HG02870 (cell line): ENCODE data around the gene FBH1.
"Not testable (repeated sequence)": the region's sequence is repeated elsewhere in the genome, so short reads cannot be mapped to it uniquely, and the experiment has no call there.

Source experiments
- ATAC-seq: cut with Tn5 transposase; IDR thresholded peaks from one replicate; pipeline ENCODE4 v1.9.1; 2021; ENCODE audit warnings: mild to moderate bottlenecking, moderate library complexity; ENCODE audit not compliant: unreplicated experiment

FBH1 gene

DNA sequence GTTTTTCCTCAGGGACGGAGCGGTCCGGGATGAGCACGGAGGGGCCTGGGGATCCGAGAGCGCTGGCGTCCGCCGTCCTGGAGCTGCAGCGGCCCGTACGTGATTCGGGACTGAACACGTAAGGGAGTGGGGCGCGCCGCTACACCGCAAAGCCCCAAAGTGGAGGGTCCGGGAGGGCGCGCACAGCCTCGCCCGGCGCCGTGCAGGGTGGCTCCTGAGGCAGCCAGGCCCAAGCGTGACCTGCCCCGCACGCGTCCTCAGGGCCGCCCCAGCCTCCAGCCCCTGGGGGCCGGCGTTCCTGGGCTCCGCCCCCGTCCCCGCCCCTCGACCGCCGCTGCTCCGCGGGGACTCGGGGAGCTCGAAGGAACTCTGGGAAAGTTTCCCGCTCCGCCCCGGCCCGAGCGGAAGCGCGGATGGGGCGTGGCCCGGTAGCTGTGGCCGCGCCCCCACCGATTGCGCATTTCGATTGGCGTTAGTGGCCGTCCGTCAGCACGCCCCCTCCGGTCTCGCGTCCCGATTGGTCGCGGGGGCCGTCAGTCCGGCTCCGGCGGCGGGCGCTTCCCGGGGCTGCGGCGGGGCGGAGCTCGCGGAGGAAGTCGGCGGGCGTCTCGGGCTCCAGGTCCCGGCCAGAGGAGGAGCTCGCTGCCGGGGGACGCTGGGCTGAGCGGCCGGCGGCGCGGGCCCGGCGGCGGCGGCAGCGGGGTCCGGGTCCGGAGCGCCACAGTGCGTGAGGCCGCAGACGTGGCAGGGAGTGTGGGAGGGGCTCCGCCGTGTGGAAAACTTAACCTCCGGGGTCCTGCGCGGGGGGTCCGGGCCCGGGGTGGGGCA is at the start of gene FBH1, which contains the start of gene ANKRD16:
Gene FBH1, plus strand, starts transcription at position 620 of the 828 bp plus-strand sequence. Its CDS starts 103 bp downstream, at position 723.
Gene ANKRD16, minus strand, starts transcription at position 270 of the 828 bp plus-strand sequence. CDS start 539 bp downstream, outside the sequence.
- peak; percentile 84 for ATAC-seq

DNA sequence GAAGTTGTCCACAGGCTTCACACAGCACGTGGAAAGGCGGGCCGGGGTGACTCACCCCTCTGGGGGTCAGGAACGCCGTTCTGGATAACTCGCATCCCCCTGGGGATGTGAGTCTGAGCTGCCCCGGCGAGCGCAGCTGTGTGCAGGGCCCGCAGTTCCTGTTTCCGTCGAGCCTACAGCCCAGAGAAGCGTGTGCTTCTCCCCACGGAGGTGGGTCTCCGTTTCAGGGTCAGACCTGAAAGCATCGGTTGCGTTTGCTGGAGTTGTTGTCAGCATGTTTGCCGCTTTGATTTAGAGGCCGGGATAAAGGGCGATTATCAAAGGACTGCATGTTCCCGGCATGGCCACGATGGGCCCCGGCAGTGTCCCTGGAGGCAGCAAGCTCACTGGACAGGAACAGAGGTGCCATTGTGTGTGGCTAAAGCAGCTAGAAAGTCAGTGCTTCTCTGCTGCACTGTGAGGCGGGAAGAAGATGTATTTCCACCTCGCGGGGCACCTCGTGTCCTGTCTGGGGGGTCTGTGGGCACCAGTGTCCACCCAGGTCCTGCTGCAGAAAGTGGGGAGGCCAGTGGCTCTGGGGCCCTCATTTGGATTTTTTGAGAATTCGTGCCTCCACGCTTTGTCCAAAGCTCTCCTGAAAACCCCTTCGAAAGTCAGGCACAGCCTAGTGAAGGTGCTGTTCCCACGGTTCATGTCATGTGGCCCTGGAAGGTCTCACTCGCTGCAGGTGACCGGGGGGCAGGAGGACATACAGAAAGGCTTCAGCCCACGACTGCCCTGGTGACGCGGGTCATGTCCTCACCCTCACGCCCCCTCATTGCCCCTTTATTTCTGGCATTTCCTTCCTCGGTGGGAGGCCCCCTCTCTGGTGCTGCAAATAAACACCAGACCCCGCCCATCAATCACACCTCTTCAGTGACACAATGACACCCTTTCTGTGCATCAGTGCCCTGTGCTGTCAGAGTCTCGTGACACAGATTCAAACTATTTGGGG is 49.4 kb upstream of the FBH1 start:
- ATAC-seq, result peak; percentile 58

DNA sequence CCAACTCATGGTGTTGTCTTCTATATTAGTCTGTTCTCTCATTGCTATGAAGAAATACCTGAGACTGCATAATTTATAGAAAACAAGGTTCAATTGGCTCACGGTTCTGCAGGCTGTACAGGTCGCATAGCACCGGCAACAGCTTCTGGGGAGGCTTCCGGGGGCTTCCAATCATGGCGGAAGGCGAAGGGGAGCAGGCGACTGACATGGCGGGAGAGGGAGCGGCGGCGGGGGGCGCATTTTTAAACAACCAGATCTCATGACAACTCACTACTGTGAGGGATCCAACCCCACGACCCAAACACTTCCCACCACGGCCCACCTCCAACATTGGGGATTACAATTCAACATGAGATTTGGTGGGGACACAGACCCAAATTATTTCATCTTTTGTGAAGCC is 48.1 kb upstream of the FBH1 start:
- ATAC-seq, result no peak

- peak; percentile 30 for ATAC-seq
These were observed 46.2 kb upstream of the FBH1 start for GRCh38 chr10:5843686-5844344.

DNA sequence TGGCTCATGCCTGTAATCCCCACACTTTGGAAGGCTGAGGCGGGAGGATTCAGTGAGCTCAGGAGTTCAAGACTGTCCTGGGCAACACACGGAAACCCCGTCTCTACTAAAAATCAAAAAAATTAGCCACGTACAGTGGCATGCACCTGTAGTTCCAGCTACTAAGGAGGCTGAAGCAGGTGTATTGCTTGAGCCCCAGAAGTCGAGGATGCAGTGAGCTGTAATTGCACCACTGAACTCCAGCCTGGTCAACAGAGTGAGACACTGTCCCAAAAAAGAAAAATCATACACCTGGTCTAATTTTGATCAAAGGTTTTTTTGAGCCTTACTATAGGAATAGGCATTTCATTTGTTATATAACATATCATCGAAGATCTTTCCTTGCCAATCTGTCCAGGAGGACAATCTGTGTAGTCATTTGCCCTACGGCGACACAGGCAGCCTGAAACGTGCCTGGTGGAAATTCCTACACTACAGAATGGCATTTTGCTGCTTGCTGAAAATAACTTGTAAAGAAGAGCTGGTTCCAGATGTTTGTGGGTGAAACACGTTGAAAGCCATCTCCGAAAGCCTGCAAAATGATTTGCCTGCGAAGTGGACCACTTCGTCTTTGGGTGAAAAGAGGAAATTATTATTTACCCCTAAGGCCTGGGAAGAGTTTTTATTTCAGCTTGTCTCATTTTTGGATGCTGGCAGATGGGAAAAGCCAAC is 45.5 kb upstream of the FBH1 start:
- ATAC-seq, result no peak

DNA sequence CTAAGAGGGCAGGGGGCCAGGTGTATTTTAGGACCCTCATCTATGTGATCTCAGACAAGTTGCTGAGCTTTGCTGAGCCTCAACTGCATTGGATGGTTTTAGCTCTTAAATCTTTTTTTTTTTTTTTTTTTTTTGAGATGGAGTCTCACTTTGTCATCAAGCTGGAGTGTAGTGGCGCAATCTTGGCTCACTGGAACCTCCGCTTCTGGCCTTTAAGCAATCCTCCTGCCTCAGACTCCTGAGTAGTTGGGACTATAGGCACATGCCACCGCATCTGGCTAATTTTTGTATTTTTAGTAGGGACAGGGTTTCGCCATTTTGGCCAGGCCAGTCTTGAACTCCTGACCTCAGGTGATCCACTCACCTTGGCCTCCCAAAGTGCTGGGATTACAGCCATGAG is 43.4 kb upstream of the FBH1 start:
- not testable (repeated sequence) for ATAC-seq

- ATAC-seq, result no peak
These were observed 35.9 kb upstream of the FBH1 start for GRCh38 chr10:5854131-5854475.

- ATAC-seq, result no peak
These were observed 33.9 kb upstream of the FBH1 start for GRCh38 chr10:5855979-5856700.

- no peak for ATAC-seq
These were observed 33.4 kb upstream of the FBH1 start for GRCh38 chr10:5856701-5857004.

GRCh38 chr10:5858811-5859210 is 31.2 kb upstream of the FBH1 start:
- ATAC-seq, result no peak

DNA sequence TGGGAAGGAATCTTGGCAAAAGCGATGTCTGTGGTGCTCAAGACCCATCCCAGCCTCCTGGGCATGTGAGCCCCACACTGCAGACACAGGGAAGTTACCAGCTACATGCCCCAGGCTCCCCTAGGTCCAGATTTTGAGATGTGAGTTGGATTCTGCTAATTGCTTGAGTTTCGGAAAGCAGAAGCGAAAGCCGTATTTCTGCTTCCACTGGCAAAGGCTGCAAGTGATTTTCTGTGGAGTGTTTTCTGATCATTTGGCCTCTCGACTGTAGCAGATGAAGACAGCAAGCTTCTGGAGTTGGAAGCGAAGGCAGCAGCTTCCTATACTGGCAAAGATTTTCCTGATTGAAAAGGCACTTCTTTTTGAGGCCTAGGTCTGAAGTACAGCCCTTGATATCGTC is 30.0 kb upstream of the FBH1 start:
- ATAC-seq, result no peak

DNA sequence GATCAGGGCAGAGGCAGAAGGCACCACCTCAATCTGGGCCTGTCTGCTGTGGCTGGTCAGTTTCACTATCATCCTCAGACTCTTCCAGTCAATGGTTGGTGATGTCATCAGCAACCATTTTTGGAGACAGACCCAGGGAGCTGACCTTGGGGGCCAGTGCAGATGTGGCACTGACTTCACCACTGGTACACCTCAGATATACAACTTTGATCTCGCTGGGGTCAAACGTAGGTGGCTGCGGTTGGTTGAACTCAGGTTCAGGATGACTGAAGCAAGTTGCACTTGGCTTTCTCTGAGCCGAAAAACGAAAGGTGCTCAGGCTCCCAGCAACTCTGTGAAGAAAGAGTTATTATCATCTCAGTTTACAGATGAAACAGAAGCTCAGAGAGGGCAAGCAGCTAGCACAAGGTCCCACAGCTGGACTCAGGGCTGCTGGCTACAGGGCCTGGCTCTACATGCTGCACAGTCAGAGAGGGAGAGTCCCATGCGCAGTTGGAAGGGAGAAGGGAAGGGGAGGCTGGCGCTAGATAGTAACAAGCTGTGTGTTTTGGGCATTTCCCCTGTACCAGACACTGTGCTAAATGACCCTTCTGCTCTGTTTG is 27.6 kb upstream of the FBH1 start:
- peak; percentile 95 for ATAC-seq

DNA sequence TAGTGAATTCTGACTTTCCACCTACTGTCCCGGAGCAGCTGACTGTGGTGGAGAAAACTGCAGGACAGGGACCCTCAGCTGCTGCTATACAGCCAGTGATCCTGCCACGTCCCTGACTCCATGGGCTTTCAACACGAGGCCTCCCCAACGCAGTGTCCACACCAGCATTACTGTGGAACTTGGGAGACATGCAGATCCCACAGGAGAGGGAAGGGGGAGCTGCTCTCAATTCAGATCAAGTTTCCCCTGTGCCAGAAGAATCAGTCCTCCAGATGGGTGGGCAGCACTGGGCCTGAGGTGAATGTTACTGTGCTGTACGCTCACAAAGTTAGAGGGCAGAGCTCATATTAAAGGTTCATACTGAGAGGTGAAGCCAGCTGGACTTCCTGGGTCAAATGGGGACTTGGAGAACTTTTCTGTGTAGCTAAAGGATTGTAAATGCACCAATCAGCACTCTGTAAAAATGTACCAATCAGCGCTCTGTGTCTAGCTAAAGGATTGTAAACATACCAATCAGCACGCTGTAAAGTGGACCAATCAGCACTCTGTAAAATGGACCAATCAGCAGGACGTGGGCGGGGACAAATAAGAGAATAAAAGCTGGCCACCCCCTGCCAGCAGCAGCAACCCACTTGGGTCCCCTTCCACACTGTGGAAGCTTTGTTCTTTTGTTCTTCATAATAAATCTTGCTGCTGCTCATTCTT is 26.9 kb upstream of the FBH1 start:
- not testable (repeated sequence) for ATAC-seq

DNA sequence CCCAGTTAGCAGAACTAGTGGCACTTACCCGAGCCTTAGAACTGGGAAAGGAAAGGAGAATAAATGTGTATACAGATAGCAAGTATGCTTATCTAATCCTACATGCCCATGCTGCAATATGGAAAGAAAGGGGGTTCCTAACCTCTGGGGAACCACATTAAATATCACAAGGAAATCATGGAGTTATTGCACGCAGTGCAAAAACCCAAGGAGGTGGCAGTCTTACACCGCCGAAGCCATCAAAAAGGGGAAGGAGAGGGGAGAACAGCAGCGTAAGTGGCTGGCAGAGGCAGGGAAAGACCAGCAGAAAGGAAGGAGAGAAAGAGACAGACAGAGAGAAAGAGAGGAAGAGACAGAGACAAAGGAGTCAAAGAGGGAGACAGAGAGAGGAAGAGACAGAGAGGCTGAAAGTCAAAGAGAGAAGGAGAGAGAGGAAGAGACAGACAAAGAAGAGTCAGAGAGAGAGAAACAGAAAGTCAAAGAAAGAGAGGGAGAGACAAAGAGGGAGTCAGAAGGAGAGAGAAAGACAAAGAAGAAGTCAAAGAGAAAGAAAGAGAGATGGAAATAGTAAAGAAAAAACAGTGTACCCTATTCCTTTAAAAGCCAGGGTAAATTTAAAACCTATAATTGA is 23.5 kb upstream of the FBH1 start:
- ATAC-seq, result not testable (repeated sequence)

DNA sequence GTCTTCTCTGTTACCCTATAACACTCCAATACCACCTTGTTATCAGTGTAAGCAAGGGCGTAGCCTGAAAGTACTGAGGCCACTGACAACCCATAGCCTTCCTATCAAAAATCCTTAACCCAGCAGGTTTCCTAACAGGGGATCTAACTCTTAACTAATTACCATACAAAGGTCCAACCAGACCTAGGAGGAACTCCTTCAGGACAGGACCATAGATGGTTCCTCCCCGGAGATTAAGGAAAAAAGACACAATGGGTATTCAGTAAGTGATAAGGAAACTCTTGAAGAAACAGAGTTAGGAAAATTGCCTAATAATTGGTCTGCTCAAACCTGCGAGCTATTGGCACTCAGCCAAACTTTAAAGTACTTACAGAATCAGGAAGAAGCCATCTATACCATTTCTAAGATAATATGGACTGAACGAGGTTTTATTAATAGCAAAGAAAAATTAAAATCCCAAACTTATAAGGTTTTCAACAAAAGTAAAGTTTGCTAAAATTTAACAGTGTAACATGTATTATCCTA is 22.9 kb upstream of the FBH1 start:
- ATAC-seq, result not testable (repeated sequence)

GRCh38 chr10:5868383-5868782 is 21.7 kb upstream of the FBH1 start:
- ATAC-seq, result not testable (repeated sequence)

- no peak for ATAC-seq
These were observed 20.9 kb upstream of the FBH1 start for GRCh38 chr10:5869156-5869555.

DNA sequence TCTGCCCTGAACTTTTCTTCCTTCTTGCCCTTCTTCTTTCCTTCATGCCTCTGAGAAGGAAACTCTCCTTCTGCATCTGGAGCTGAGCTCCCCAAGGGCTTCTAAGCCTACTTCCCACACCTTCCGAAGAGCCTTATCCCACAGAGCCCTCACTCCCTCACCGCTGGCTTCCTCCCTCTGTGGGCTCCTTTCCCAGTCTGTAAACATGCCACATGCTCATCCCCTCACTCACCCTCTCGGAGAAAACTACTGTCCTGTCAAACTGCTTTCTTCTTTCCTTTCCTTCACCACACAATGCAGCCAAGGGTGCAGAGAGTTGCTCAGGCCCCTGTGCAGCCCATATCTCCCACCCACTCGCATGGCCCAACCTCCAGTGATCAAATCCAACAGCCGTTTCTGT is 18.4 kb upstream of the FBH1 start:
- no peak for ATAC-seq
